GM18870 (cell line): ENCODE data around the gene IL6R.

Experiments
- ATAC-seq: cut with Tn5 transposase; IDR thresholded peaks from one replicate; pipeline ENCODE4 v1.9.1; 2021; ENCODE audit warnings: moderate library complexity; ENCODE audit not compliant: unreplicated experiment

IL6R gene

GRCh38 chr1:154446789-154447188, 41.6 kb downstream of the IL6R start:
- ATAC-seq, result no peak

GRCh38 chr1:154448331-154448811, 43.2 kb downstream of the IL6R start:
- ATAC-seq, result no peak

GRCh38 chr1:154453161-154453560, 48.0 kb downstream of the IL6R start:
- no peak for ATAC-seq

- ATAC-seq, result no peak
These were observed 48.6 kb downstream of the IL6R start for GRCh38 chr1:154453574-154454352.

GRCh38 chr1:154454386-154455120, 49.4 kb downstream of the IL6R start:
- no peak for ATAC-seq

GRCh38 chr1:154456631-154457030, 51.5 kb downstream of the IL6R start:
- ATAC-seq, result no peak

GRCh38 chr1:154459080-154459479, 53.9 kb downstream of the IL6R start:
- no peak for ATAC-seq

- no peak for ATAC-seq
These were observed 55.6 kb downstream of the IL6R start for GRCh38 chr1:154460695-154461260.

- no peak for ATAC-seq
These were observed 58.4 kb downstream of the IL6R start for GRCh38 chr1:154463512-154463990.

- ATAC-seq, result no peak
These were observed 60.6 kb downstream of the IL6R start for GRCh38 chr1:154465621-154466195.

- no peak for ATAC-seq
These were observed 61.1 kb downstream of the IL6R start for GRCh38 chr1:154466206-154466605.

GRCh38 chr1:154466921-154467417, 61.8 kb downstream of the IL6R start:
- ATAC-seq, result no peak

GRCh38 chr1:154467434-154468102, 62.4 kb downstream of the IL6R start:
- no peak for ATAC-seq

GRCh38 chr1:154468535-154469250, 63.5 kb downstream of the IL6R start:
- ATAC-seq, result no peak

- no peak for ATAC-seq
These were observed 64.9 kb downstream of the IL6R start for GRCh38 chr1:154469844-154470560.

GRCh38 chr1:154471304-154471703, 66.2 kb downstream of the IL6R start:
- ATAC-seq, result no peak

GRCh38 chr1:154474802-154475201, 69.7 kb downstream of the IL6R start:
- no peak for ATAC-seq

GRCh38 chr1:154476791-154477190, 71.6 kb downstream of the IL6R start:
- ATAC-seq, result no peak

GRCh38 chr1:154478013-154478412, 72.9 kb downstream of the IL6R start:
- ATAC-seq, result no peak
